HCT116 (cell line): ENCODE measurements around the gene RAB21.

Source experiments
- CTCF ChIP-seq, 3 experiments: fragments of 200-600 bp in 1 of 3; sonication (generic) in 1 of 3; IDR thresholded peaks in 2 of 3; conservative IDR thresholded peaks in 1 of 3; 2 replicates each; pipeline ENCODE4 v1.5.1; 2012 to 2017; ENCODE audit warnings: low read depth in 2 of 3, low read length in 2 of 3, antibody characterized with exemption in 1 of 3, borderline replicate concordance in 1 of 3, control low read depth in 1 of 3, mild to moderate bottlenecking in 1 of 3, mixed read lengths in 1 of 3, mixed run types in 1 of 3, moderate library complexity in 1 of 3; ENCODE audit not compliant: insufficient read depth in 1 of 3
- EGR1 ChIP-seq: IDR thresholded peaks from 2 replicates; pipeline ENCODE4 v1.6.1; 2012; ENCODE audit warnings: low read depth
- EZH2 ChIP-seq: fragments of 200-600 bp; sonication (generic); IDR thresholded peaks from 2 replicates; pipeline ENCODE4 v1.6.1; 2017; ENCODE audit warnings: antibody characterized with exemption, mixed run types
- JUND ChIP-seq: IDR thresholded peaks from 2 replicates; pipeline ENCODE4 v1.6.1; 2012
- MAX ChIP-seq: IDR thresholded peaks from 2 replicates; pipeline ENCODE4 v1.6.1; 2012
- POLR2A ChIP-seq: IDR thresholded peaks from 2 replicates; pipeline ENCODE4 v1.7.0; 2011; ENCODE audit warnings: borderline replicate concordance; ENCODE audit not compliant: insufficient read depth, insufficient read length; ENCODE audit errors: extremely low read depth
- POLR2AphosphoS5 ChIP-seq: IDR thresholded peaks from 2 replicates; pipeline ENCODE4 v1.6.1; 2011; ENCODE audit warnings: mild to moderate bottlenecking, low read depth, low read length, moderate library complexity
- REST ChIP-seq: IDR thresholded peaks from 2 replicates; pipeline ENCODE4 v1.6.1; 2012; ENCODE audit warnings: low read depth
- YY1 ChIP-seq: IDR thresholded peaks from 2 replicates; pipeline ENCODE4 v1.6.1; 2011; ENCODE audit warnings: low read length, low read depth, moderate library complexity, mild to moderate bottlenecking; ENCODE audit not compliant: insufficient replicate concordance; ENCODE audit errors: extremely low read depth
- ZNF274 ChIP-seq: fragments of 200-500 bp; sonication (Bioruptor generic); IDR thresholded peaks from 2 replicates; pipeline ENCODE4 v1.6.1; 2014; ENCODE audit warnings: mild to moderate bottlenecking, low read depth, low read length, inconsistent platforms

- TF ChIP-seq EGR1 (no peak), EZH2 (no peak), POLR2AphosphoS5 (no peak), ZNF274 (no peak), MAX (no peak), CTCF (IDR thresholded peaks at IDR 0.05 in 2 of 3, conservative IDR thresholded peaks at IDR 0.05 in 1 of 3; ENCODE audit: borderline replicate concordance in 1 of 3, insufficient read depth in 1 of 3, low read depth in 2 of 3, low read length in 2 of 3) (no peak), REST (no peak), POLR2A (no peak), YY1 (no peak), JUND (no peak)
Measured at GRCh38 chr12:71828813-71829212, 74.2 kb downstream of the RAB21 start.
